Endometrium (tissue), 2 donors: Measurements from ENCODE around the gene TIMM44.
A peak's percentile ranks its signal among the peaks of the same experiment; 100 is the strongest.
"Not testable (repeated sequence)": the region's sequence is repeated elsewhere in the genome, so short reads cannot be mapped to it uniquely, and the experiment has no call there.

Experiments
- FAIRE-seq: peaks from 2 replicates; lab custom pipeline; 2012; peaks lifted over from hg19 to GRCh38; lab: Jason Lieb, UNC
- donor health status: control.
- donor health status: control.

Gene TIMM44

GRCh38 chr19:7944177-7944761 lies 803 bp upstream of the TIMM44 start:
- FAIRE-seq = peak; percentile 63

- no peak for FAIRE-seq
Measured at GRCh38 chr19:7942981-7943443, 454 bp downstream of the TIMM44 start.

DNA sequence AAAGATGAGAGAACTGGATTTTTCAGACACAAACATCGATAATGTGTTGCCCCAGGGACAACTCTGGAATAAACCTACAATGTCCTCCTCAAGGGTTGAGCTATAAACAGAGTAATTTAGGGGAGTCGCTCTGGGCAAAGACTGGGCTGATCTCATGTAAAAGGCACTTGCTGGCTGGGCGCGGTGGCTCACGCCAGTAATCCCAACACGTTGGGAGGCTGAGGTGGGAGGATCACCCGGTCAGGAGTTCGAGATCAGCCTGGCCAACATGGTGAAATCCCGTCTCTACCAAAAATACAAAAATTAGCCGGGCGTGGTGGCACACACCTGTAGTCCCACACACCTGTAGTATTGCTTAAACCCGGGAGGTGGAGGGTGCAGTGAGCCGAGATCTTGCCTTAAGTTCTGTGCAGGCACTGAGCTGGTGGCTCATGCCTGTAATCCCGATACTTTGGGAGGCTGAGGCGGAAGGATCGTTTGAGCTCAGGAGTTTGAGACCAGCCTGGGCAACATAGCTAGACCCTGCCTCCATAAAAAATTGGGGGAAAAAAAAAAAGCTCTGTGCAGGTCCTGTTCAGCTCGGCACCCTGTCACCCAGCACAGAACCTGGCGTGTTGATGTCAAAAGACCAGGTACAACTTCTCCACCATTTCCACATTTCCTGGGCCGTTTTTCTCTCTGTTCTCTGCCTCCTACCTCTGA lies 1.4 kb downstream of the TIMM44 start:
- no peak for FAIRE-seq

DNA sequence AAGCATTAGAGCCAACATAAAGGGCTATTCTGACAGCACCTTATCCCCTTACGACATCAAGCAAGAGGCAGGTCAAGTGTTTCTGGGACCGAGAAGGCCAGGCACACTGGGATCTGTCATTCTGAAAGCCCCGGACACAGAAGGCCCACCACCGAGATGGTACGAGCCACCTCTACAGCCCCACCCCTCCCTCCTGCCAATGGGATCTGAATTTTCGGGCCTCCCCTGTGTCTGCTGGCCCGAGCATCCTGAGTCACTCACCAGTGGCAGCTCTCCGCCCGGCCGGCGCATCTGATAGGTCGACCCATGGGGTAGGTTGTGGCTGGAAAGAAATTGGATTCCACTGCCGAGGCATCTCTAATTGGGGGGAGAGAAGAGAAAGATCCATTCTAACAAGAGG lies 2.6 kb downstream of the TIMM44 start:
- FAIRE-seq = no peak

- FAIRE-seq = no peak
Measured at GRCh38 chr19:7934766-7935165, 8.7 kb downstream of the TIMM44 start.

DNA sequence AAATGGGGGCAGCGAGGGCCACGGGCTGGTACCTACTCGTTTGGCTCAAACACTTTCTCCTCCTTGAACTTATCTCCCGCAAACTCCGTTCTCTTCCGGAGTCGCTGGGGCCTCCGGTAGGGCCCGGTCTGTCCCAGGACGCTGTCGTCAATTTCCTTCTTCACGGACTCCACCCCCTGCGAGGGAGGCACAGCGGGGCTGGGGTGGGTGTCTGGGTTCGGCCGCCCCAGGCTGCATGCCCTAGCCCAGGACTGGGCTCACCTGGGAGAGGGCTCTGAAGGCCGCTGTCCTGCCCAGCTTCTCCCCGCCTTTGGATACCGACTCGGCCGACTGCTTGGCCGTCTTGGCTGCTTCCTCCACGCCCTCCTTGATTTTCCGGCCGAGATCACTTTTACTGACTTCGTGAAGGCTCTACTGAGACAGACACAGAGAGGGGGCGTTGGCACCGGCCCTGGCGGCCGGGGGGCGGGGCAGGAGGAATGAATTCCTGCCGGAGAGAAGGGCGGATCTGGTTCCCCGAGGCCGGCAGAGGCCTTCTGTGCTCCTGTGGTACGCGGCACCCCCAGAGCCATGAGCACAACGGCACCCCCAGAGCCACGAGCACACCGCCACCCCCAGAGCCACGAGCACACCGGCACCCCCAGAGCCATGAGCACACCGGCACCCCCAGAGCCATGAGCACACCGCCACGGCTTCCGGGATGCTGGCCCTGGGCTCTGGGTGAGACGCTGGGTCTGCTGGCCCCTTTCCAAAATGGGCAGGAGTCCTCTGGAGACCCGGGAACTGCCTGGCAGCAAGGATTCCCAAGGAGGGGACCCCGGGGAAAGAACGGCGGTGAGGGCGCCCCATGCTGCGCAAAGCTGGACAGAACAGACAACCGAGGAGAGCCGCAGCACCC lies 9.4 kb downstream of the TIMM44 start:
- no peak for FAIRE-seq

- FAIRE-seq = no peak
Measured at GRCh38 chr19:7933411-7933810, 10.1 kb downstream of the TIMM44 start.

DNA sequence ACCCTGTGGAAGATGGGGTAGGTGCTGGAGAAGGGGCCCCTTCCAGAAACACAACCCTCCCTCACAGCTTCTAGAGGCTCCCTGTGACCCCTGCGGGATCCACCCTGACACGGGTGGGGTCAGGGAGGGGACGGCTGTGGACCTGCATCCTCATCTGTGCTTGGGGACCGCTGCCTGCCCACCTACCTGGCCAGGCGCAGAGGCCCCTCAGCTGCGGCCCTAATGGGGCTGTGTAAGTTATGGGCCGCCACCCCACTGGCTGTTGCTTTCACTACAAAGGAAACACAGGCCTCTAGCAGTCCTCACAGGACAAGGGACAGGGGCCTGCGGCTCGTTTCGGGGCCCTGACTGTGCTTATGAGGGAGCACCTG lies 10.6 kb downstream of the TIMM44 start:
- FAIRE-seq = no peak

GRCh38 chr19:7932276-7932929 lies 11.1 kb downstream of the TIMM44 start:
- FAIRE-seq = no peak

- FAIRE-seq = no peak
Measured at GRCh38 chr19:7931221-7932061, 12.0 kb downstream of the TIMM44 start.

DNA sequence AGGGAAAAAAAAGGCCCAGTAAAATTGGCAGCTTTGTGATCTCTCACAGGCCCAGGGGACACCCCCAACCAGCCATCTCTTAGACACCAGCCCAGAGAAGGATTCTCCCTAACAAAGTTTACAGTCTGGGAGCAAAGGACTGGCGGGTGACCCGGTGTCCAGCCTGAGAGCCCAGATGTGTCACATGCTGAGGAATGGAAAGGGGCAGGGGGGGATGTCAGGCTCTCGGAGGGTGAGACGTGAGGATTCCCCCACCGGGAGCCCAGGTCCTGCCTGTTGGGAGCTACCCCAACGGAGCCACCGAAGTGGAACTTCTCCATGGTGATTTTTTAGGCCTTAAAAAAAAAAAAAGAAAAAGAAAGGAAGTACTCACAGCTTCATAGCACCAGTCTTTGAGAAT lies 12.7 kb downstream of the TIMM44 start:
- no peak for FAIRE-seq

DNA sequence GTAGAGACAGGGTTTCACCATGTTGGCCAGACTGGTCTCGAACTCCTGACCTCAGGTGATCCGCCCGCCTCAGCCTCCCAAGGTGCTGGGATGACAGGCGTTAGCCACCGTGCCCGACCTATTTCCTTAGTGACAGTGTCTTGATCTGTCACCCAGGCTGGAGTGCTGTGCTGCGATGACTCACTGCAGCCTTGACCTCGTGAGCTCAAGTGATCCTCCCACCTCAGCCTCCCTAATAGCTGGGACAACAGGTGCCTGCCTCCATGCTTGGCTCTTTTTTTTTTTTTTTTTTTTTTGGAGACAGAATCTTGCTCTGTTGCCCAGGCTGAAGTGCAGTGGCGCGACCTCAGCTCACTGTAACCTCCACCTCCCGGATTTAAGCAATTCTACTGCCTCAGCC lies 13.4 kb downstream of the TIMM44 start:
- not testable (repeated sequence) for FAIRE-seq

- FAIRE-seq = peak; percentile 98
Measured at GRCh38 chr19:7928741-7929701, 14.4 kb downstream of the TIMM44 start.

GRCh38 chr19:7928334-7928706 lies 15.1 kb downstream of the TIMM44 start:
- no peak for FAIRE-seq

DNA sequence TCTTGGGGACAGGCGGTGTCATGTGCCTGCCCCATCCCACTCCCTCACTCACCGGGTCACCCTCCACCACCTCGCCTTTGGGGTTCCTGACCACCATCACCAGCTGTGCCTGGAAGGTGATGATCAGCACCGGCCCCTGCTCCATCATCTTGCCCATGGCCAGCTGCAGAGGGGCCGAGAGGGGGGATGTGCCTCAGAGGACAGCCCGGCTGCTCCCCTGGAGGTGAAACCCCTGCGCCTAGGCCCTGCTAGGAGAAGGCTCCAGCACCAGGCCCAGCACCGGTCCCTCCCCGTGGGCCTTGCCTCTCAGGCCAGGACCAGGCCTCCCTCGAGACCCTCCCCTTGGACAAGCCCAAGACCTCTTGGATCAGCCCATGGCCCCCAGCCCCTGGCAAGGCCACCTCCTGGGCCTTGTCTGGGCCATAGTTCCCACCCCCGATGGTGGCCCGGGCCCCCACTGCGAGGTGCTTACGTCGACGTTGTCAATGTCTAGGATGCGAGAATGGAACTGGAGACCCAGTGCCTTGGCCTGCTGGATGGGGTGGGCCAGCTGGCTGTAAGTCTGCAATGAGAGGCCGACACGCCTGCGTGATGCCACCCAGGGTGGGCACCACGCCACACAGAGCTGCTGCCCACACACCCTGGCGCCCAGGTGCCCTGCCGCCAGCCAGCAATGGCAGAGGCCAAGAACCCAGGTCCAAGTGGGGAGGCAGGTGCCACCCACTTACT lies 15.7 kb downstream of the TIMM44 start:
- FAIRE-seq = no peak

DNA sequence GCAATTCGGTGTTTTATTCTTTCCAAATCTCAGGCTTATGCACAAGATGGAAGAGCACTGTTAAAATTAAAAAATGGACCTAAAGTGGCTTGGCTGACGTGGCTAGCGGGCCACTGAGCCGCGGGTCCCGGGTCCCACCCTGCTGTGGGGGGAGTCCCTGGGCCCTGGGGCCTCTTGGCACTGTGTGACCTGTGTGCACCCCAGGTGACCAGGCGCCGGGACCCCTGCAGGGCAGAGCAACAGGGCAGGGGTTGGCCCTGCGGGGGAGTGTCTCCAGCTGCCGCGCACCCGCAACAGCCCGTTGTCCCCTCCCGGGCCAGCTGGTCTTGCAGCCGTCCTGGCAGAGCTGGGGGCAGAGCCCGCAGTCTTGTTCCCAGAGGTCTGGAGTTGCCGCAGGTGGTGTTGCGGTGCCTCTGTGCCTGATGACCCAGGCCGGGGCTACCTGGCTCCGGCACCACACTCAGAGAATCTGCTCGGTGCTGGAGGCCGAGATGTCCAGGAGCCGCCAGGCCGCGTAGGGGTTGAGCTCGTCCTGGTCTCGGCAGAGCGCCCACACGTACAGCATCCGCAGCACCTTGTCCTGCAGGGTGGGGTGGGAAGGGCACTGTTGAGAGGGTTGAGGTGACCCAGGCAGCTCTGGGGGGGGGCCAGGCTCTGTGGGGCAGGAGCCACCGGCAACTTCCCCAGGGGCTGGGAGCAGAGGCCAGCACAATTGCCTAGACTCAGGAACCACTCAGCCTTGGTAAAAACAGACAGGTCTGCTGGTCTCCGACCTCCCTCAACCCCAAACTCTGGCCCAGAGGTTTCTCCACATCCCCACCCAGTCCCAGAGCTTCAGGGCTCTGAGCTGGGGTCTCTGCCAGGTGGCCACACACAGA lies 16.5 kb downstream of the TIMM44 start:
- FAIRE-seq = no peak

DNA sequence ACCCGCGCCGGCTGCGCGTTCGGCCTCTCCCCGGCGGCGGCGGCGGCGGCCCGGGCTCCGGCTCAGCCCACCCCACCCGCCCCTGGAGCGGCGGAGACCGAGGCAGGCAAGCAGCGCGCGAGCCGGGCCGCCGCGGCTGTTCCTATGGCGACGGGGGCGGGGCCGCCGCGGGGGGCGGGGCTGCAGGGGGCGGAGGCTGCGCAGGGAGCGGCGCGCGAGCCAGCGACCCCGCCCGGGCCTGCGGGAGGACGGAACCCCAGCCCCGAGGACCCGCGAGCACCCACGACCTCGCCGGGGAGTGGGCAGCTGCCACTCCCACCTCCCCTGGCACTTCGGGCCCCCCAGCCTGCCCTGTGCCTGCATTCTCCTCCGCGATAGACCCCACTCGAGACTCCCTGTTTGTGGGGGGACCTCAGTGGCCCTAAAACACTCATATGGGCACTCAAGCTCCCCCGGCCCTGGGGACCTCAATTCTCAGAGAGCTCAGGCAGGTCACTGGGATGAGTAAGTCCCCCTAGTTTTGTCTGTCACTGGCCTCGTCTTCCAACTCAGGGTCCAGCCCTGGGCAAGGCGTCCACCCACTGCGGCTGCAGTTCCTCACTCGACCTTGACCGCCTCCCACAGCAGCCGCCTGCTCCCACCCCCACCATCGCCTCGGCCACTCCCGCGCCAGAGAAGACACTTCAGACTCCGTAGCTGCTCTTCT lies 17.3 kb downstream of the TIMM44 start, which contains the start of gene CTXN1:
Gene CTXN1, minus strand, starts transcription at position 115 of the 706 bp plus-strand sequence. CDS start 597 bp downstream, outside the sequence.
- no peak for FAIRE-seq
